Measurements from ENCODE around the gene GRK2. TPM values are rescaled to one million over a fixed set of nuclear protein-coding genes. Genes with fewer than 3 reads are reported as not detected.

GRK2 gene
- total RNA-seq, 1 donor from 2014 or later, result 53.1 TPM

DNA sequence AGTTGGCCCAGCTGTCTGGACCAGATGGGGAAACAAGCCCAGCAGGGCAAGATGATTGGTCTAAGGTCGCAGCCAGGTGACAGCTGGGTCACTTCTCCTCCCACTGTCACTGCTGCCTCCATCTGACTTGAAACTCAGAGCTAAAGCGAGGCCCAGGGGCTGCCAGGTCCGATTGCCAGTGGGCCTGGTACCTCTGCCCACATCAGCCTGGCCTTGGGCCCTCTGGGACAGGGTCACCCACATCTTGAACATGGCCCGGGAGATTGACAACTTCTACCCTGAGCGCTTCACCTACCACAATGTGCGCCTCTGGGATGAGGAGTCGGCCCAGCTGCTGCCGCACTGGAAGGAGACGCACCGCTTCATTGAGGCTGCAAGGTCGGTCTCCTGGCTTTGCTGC, 42.9 kb downstream of the GRK2 start:
- no peak for DNase-seq (ENCODE audit: extremely low spot score, unreplicated experiment)
- TF ChIP-seq CTCF (conservative IDR thresholded peaks at IDR 0.05), result no peak
- no peaks in the 10 kb centered on the region for H3K27me3 Mint-ChIP-seq
- no peak overlapping the region for H3K4me3 Mint-ChIP-seq
- H3K36me3 Mint-ChIP-seq, result no peaks in the 10 kb centered on the region
- H3K27ac Mint-ChIP-seq, result no peak overlapping the region
- H3K4me1 Mint-ChIP-seq (ENCODE audit: unreplicated experiment), result peaks cover 10% of the 10 kb centered on the region
- no peaks in the 10 kb centered on the region for H3K9me3 Mint-ChIP-seq

DNA sequence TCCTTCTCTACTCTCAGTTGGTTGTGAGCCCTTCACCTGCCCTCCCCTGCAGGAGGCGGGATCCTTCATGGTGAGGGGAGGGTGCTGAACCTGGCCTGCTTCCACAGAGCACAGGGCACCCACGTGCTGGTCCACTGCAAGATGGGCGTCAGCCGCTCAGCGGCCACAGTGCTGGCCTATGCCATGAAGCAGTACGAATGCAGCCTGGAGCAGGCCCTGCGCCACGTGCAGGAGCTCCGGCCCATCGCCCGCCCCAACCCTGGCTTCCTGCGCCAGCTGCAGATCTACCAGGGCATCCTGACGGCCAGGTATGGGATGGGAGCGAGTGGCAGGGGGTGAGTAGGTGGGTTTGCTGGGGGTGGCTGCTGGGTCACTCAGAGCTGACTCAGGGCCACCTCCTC, 43.4 kb downstream of the GRK2 start:
- H3K27me3 Mint-ChIP-seq, result no peaks in the 10 kb centered on the region
- H3K36me3 Mint-ChIP-seq, result no peaks in the 10 kb centered on the region
- H3K4me3 Mint-ChIP-seq, result no peak overlapping the region
- no peak for DNase-seq (ENCODE audit: extremely low spot score, unreplicated experiment)
- no peaks in the 10 kb centered on the region for H3K9me3 Mint-ChIP-seq
- TF ChIP-seq CTCF (conservative IDR thresholded peaks at IDR 0.05), result no peak
- no peak overlapping the region for H3K27ac Mint-ChIP-seq
- peaks cover 8% of the 10 kb centered on the region for H3K4me1 Mint-ChIP-seq (ENCODE audit: unreplicated experiment)

GRCh38 chr11:67310246-67311050, 44.2 kb downstream of the GRK2 start:
- H3K36me3 Mint-ChIP-seq, result no peaks in the 10 kb centered on the region
- DNase-seq (ENCODE audit: extremely low spot score, unreplicated experiment), result no peak

GRCh38 chr11:67311051-67311555, 44.8 kb downstream of the GRK2 start:
- no peaks in the 10 kb centered on the region for H3K27me3 Mint-ChIP-seq
- H3K36me3 Mint-ChIP-seq, result no peaks in the 10 kb centered on the region
- H3K4me3 Mint-ChIP-seq, result no peak overlapping the region
- peaks cover 14% of the 10 kb centered on the region for H3K4me1 Mint-ChIP-seq (ENCODE audit: unreplicated experiment)
- no peaks in the 10 kb centered on the region for H3K9me3 Mint-ChIP-seq
- peak overlapping the region; percentile 97 for H3K27ac Mint-ChIP-seq
- no peak for TF ChIP-seq CTCF (conservative IDR thresholded peaks at IDR 0.05)
- no peak for DNase-seq (ENCODE audit: extremely low spot score, unreplicated experiment)

More at GRCh38 chr11:67310246-67311050, 44.2 kb downstream of the GRK2 start:
- no peak overlapping the region for H3K4me3 Mint-ChIP-seq
- H3K4me1 Mint-ChIP-seq (ENCODE audit: unreplicated experiment), result peaks cover 11% of the 10 kb centered on the region
- no peaks in the 10 kb centered on the region for H3K9me3 Mint-ChIP-seq
- TF ChIP-seq CTCF (conservative IDR thresholded peaks at IDR 0.05), result no peak
- H3K27ac Mint-ChIP-seq, result peak overlapping the region; percentile 70
- no peaks in the 10 kb centered on the region for H3K27me3 Mint-ChIP-seq

DNA sequence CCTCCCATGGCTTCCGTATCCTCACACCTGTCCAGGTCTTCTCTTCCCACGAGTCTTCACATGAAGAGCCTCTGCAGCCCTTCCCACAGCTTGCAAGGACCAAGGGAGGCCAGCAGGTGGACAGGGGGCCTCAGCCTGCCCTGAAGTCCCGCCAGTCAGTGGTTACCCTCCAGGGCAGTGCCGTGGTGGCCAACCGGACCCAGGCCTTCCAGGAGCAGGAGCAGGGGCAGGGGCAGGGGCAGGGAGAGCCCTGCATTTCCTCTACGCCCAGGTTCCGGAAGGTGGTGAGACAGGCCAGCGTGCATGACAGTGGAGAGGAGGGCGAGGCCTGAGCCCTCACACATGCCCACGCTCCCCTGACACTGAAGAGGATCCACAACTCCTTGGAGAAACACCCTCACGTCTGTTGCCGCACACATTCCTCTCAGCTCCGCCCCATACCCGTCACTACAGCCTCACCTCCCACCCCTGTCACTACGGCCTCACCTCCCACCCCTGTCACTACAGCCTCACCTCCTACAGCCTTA, 45.3 kb downstream of the GRK2 start:
- Mint-ChIP-seq H3K36me3 (no peaks in the 10 kb centered on the region), H3K9me3 (no peaks in the 10 kb centered on the region), H3K27me3 (no peaks in the 10 kb centered on the region), H3K27ac (peak overlapping the region; percentile 97), H3K4me1 (ENCODE audit: unreplicated experiment) (peaks cover 14% of the 10 kb centered on the region), H3K4me3 (peak overlapping the region; percentile 22)
- TF ChIP-seq CTCF (conservative IDR thresholded peaks at IDR 0.05), result peak; percentile 14
- no peak for DNase-seq (ENCODE audit: extremely low spot score, unreplicated experiment)
